Measurements from ENCODE around the gene CADM1.

The CADM1 gene

GRCh38 chr11:115206365-115207022, 297.7 kb downstream of the CADM1 start:
- Histone ChIP-seq H3K4me1 (ENCODE audit: insufficient read depth, low read length) (no peaks in the 10 kb centered on the region), H3K36me3 (ENCODE audit: insufficient read depth, low read length) (no peaks in the 10 kb centered on the region), H3K9me3 (ENCODE audit: low read length) (no peaks in the 10 kb centered on the region), H3K9ac (ENCODE audit: low read length) (no peak overlapping the region), H3K27me3 (ENCODE audit: control insufficient read depth in 1 of 2, insufficient read depth in 2 of 2, low read length in 2 of 2) (no peaks in the 10 kb centered on the region), H3K27ac (ENCODE audit: low read depth, low read length) (no peak overlapping the region), H3K4me3 (ENCODE audit: low read depth in 1 of 2, low read length in 2 of 2) (no peak overlapping the region)

- Histone ChIP-seq H3K27me3 (ENCODE audit: control insufficient read depth in 1 of 2, insufficient read depth in 2 of 2, low read length in 2 of 2) (no peaks in the 10 kb centered on the region), H3K36me3 (ENCODE audit: insufficient read depth, low read length) (no peaks in the 10 kb centered on the region), H3K9ac (ENCODE audit: low read length) (no peak overlapping the region), H3K4me1 (ENCODE audit: insufficient read depth, low read length) (no peaks in the 10 kb centered on the region), H3K9me3 (ENCODE audit: low read length) (no peaks in the 10 kb centered on the region), H3K27ac (ENCODE audit: low read depth, low read length) (no peak overlapping the region), H3K4me3 (ENCODE audit: low read depth in 1 of 2, low read length in 2 of 2) (no peak overlapping the region)
Observed at GRCh38 chr11:115202900-115203552, 301.2 kb downstream of the CADM1 start.

- H3K4me1 ChIP-seq (ENCODE audit: insufficient read depth, low read length): no peaks in the 10 kb centered on the region
- H3K9me3 ChIP-seq (ENCODE audit: low read length): no peaks in the 10 kb centered on the region
- H3K9ac ChIP-seq (ENCODE audit: low read length): no peak overlapping the region
- H3K36me3 ChIP-seq (ENCODE audit: insufficient read depth, low read length): no peaks in the 10 kb centered on the region
- H3K27ac ChIP-seq (ENCODE audit: low read depth, low read length): no peak overlapping the region
- H3K27me3 ChIP-seq (ENCODE audit: control insufficient read depth in 1 of 2, insufficient read depth in 2 of 2, low read length in 2 of 2): no peaks in the 10 kb centered on the region
- H3K4me3 ChIP-seq (ENCODE audit: low read depth in 1 of 2, low read length in 2 of 2): no peak overlapping the region
Observed at GRCh38 chr11:115202074-115202473, 302.1 kb downstream of the CADM1 start.

GRCh38 chr11:115201111-115201792, 303.0 kb downstream of the CADM1 start:
- H3K9ac ChIP-seq (ENCODE audit: low read length): no peak overlapping the region
- no peaks in the 10 kb centered on the region for H3K36me3 ChIP-seq (ENCODE audit: insufficient read depth, low read length)
- no peak overlapping the region for H3K27ac ChIP-seq (ENCODE audit: low read depth, low read length)

GRCh38 chr11:115199481-115200069, 304.6 kb downstream of the CADM1 start:
- Histone ChIP-seq H3K27me3 (ENCODE audit: control insufficient read depth in 1 of 2, insufficient read depth in 2 of 2, low read length in 2 of 2) (no peaks in the 10 kb centered on the region), H3K4me3 (ENCODE audit: low read depth in 1 of 2, low read length in 2 of 2) (no peak overlapping the region), H3K9me3 (ENCODE audit: low read length) (no peaks in the 10 kb centered on the region), H3K27ac (ENCODE audit: low read depth, low read length) (no peak overlapping the region), H3K4me1 (ENCODE audit: insufficient read depth, low read length) (no peaks in the 10 kb centered on the region), H3K9ac (ENCODE audit: low read length) (no peak overlapping the region), H3K36me3 (ENCODE audit: insufficient read depth, low read length) (no peaks in the 10 kb centered on the region)

More at GRCh38 chr11:115201111-115201792, 303.0 kb downstream of the CADM1 start:
- Histone ChIP-seq H3K9me3 (ENCODE audit: low read length) (no peaks in the 10 kb centered on the region), H3K4me3 (ENCODE audit: low read depth in 1 of 2, low read length in 2 of 2) (no peak overlapping the region), H3K4me1 (ENCODE audit: insufficient read depth, low read length) (no peaks in the 10 kb centered on the region), H3K27me3 (ENCODE audit: control insufficient read depth in 1 of 2, insufficient read depth in 2 of 2, low read length in 2 of 2) (no peaks in the 10 kb centered on the region)

GRCh38 chr11:115198321-115198741, 305.9 kb downstream of the CADM1 start:
- no peaks in the 10 kb centered on the region for H3K9me3 ChIP-seq (ENCODE audit: low read length)
- no peak overlapping the region for H3K9ac ChIP-seq (ENCODE audit: low read length)
- no peaks in the 10 kb centered on the region for H3K36me3 ChIP-seq (ENCODE audit: insufficient read depth, low read length)
- H3K27ac ChIP-seq (ENCODE audit: low read depth, low read length): no peak overlapping the region
- no peaks in the 10 kb centered on the region for H3K4me1 ChIP-seq (ENCODE audit: insufficient read depth, low read length)
- no peak overlapping the region for H3K4me3 ChIP-seq (ENCODE audit: low read depth in 1 of 2, low read length in 2 of 2)
- no peaks in the 10 kb centered on the region for H3K27me3 ChIP-seq (ENCODE audit: control insufficient read depth in 1 of 2, insufficient read depth in 2 of 2, low read length in 2 of 2)

GRCh38 chr11:115197433-115197832, 306.8 kb downstream of the CADM1 start:
- Histone ChIP-seq H3K4me3 (ENCODE audit: low read depth in 1 of 2, low read length in 2 of 2) (no peak overlapping the region), H3K4me1 (ENCODE audit: insufficient read depth, low read length) (no peaks in the 10 kb centered on the region), H3K9ac (ENCODE audit: low read length) (no peak overlapping the region), H3K36me3 (ENCODE audit: insufficient read depth, low read length) (no peaks in the 10 kb centered on the region), H3K27me3 (ENCODE audit: control insufficient read depth in 1 of 2, insufficient read depth in 2 of 2, low read length in 2 of 2) (no peaks in the 10 kb centered on the region), H3K27ac (ENCODE audit: low read depth, low read length) (no peak overlapping the region), H3K9me3 (ENCODE audit: low read length) (no peaks in the 10 kb centered on the region)

GRCh38 chr11:115197031-115197430, 307.2 kb downstream of the CADM1 start:
- Histone ChIP-seq H3K4me1 (ENCODE audit: insufficient read depth, low read length) (no peaks in the 10 kb centered on the region), H3K27ac (ENCODE audit: low read depth, low read length) (no peak overlapping the region), H3K9me3 (ENCODE audit: low read length) (no peaks in the 10 kb centered on the region), H3K9ac (ENCODE audit: low read length) (no peak overlapping the region), H3K27me3 (ENCODE audit: control insufficient read depth in 1 of 2, insufficient read depth in 2 of 2, low read length in 2 of 2) (no peaks in the 10 kb centered on the region), H3K36me3 (ENCODE audit: insufficient read depth, low read length) (no peaks in the 10 kb centered on the region), H3K4me3 (ENCODE audit: low read depth in 1 of 2, low read length in 2 of 2) (no peak overlapping the region)

GRCh38 chr11:115194802-115195110, 309.5 kb downstream of the CADM1 start:
- Histone ChIP-seq H3K36me3 (ENCODE audit: insufficient read depth, low read length) (no peaks in the 10 kb centered on the region), H3K27me3 (ENCODE audit: control insufficient read depth in 1 of 2, insufficient read depth in 2 of 2, low read length in 2 of 2) (no peaks in the 10 kb centered on the region), H3K9ac (ENCODE audit: low read length) (no peak overlapping the region), H3K9me3 (ENCODE audit: low read length) (no peaks in the 10 kb centered on the region), H3K4me1 (ENCODE audit: insufficient read depth, low read length) (no peaks in the 10 kb centered on the region), H3K27ac (ENCODE audit: low read depth, low read length) (no peak overlapping the region), H3K4me3 (ENCODE audit: low read depth in 1 of 2, low read length in 2 of 2) (no peak overlapping the region)

- Histone ChIP-seq H3K9me3 (ENCODE audit: low read length) (no peaks in the 10 kb centered on the region), H3K27me3 (ENCODE audit: control insufficient read depth in 1 of 2, insufficient read depth in 2 of 2, low read length in 2 of 2) (no peaks in the 10 kb centered on the region), H3K4me3 (ENCODE audit: low read depth in 1 of 2, low read length in 2 of 2) (no peak overlapping the region), H3K27ac (ENCODE audit: low read depth, low read length) (no peak overlapping the region), H3K36me3 (ENCODE audit: insufficient read depth, low read length) (no peaks in the 10 kb centered on the region), H3K4me1 (ENCODE audit: insufficient read depth, low read length) (no peaks in the 10 kb centered on the region), H3K9ac (ENCODE audit: low read length) (no peak overlapping the region)
Observed at GRCh38 chr11:115193914-115194801, 310.1 kb downstream of the CADM1 start.

GRCh38 chr11:115191761-115192160, 312.5 kb downstream of the CADM1 start:
- H3K27me3 ChIP-seq (ENCODE audit: control insufficient read depth in 1 of 2, insufficient read depth in 2 of 2, low read length in 2 of 2): no peaks in the 10 kb centered on the region
- no peaks in the 10 kb centered on the region for H3K36me3 ChIP-seq (ENCODE audit: insufficient read depth, low read length)
- H3K9ac ChIP-seq (ENCODE audit: low read length): no peak overlapping the region
- no peaks in the 10 kb centered on the region for H3K4me1 ChIP-seq (ENCODE audit: insufficient read depth, low read length)
- no peak overlapping the region for H3K4me3 ChIP-seq (ENCODE audit: low read depth in 1 of 2, low read length in 2 of 2)
- H3K9me3 ChIP-seq (ENCODE audit: low read length): no peaks in the 10 kb centered on the region
- H3K27ac ChIP-seq (ENCODE audit: low read depth, low read length): no peak overlapping the region
